HTR-8/SVneo (cell line): ENCODE results near the gene GPR132.

Source experiments
- DNase-seq: peaks from one replicate; pipeline ENCODE4 v3.0.0; 2011; ENCODE audit warnings: low spot score, mixed read lengths; ENCODE audit not compliant: insufficient read length
- FAIRE-seq: peaks from 2 replicates; lab custom pipeline; 2011; peaks lifted over from hg19 to GRCh38; lab: Jason Lieb, UNC

GPR132 gene

DNA sequence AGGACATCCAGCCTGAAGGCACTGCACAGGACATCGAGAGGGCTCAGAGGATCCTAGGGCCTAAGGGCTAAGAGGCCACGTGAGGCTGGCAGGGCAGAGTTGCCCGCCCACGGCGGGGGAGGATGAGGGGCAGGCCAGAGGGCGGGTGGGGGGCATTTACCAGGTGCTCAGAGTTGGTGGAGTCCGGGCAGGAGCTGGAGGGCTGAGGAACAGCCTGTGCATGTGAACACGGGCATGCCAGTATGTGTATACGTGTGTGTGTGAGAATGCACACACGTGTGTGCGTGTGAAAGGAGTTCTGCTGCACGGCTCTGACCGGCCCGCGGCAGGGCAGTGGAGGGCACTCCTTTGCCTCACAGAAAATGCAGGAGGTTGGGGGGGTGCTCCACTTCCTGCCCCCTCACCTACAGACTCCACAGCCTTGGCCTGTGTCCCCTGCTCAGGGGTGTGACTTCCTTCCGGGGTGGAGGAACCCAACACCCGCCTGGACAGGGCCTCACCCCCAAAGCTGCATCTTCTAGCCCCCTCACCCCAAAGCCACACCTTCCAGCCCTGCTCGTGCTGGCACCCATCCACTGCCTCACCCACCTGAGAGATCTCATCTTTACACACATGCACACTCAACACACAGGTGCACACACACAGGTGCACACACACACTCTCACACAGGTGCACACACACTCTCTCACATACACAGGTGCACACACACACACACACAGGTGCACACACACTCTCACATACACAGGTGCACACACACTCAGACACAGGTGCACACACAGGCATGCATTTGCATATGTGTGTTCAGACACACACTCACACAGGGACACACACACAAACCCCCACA is 11.8 kb upstream of the GPR132 start:
- DNase-seq (no peak), FAIRE-seq (peak; percentile 91)

DNA sequence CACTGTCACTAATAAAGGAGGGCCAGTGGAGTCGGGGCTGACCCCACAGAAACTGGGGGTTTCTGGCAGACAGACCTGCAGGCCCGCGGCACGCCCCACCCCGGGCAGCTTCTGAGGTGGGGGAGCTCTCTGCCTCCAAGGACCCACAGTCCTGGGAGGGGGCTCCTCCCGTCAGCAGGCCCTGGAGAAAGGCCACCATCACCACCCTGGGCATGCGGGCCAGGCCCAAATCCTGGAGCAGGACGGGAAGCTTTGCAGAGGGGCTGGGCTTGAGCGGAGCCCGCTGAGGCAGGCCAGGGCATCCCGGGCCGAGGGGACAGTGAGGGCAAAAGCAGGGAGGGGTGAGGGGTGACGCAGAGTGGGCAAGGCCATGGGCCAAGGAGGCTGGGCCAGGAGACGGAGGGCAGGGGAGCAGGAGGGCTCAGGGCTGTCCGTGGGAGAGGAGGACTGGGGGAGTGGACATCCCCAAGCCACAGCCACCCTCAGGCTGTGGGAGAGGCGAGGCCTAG is 11.1 kb upstream of the GPR132 start:
- DNase-seq, result no peak
- no peak for FAIRE-seq

DNA sequence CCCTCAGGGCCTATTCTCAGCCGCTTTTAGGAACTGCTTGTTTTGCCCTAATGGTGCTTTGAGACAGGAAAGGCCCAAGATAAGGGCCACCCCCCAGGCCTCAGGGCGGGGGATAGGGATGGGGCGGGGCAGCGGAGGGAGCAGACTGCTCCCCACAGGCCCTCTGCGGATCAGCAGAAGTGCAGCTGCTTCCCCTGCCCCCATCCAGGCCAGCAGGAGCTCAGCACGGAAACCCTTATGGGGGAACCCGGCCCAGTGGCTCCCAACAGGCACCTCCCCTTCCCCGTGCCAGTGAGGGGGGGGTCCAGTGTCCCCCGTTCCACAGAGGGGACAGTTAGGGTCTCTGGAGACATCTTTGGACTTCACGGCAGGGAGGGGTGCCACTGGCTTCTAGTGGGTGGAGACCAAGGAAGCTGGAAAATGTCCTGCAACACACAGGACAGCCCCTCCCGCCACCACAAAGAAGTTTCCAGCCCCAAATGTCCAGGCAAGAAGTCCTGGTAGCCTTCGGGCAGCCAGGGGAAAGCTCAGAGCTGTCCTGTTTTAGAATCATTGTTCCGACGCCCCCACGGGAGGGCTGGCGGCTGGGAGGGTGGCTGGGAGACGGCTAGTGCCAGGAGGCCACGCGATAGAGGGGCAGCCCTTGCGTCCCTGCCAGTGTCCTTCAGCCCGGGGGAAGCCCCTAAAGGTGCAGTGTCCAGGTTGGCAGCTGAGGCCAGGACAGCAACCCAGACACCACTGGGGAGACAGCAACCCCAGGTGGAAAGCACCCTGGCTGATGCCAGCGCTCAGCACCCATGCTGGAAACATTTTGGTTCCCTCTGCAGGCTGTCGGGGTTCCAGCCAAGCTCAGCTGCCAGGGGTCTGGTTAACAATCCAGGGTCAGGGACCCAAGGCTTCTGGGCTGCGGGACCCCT is 10.4 kb upstream of the GPR132 start:
- DNase-seq (no peak), FAIRE-seq (no peak)

DNA sequence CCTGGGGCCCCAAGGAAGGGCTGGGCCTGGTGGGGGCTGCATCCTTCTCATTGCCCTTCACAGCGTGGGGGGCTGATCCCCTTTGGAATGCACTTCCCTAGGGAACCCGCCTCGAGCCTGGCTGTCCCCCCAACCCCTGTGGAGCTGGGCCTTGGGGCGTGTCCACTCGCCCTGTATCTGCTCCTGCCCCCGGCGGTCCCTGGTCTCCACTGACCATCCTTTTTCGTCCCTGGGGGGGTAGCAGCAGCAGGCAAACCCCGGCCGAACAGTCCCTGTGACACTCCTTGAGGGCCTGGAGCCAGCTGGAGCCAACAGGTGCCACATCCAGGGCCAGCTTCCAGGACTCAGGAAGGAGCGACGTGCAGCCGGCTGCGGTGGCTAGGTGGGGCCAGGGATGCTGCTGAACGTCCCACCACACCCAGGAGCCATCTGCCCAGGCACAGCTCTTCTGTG is 9.4 kb upstream of the GPR132 start:
- FAIRE-seq, result no peak
- DNase-seq, result no peak

DNA sequence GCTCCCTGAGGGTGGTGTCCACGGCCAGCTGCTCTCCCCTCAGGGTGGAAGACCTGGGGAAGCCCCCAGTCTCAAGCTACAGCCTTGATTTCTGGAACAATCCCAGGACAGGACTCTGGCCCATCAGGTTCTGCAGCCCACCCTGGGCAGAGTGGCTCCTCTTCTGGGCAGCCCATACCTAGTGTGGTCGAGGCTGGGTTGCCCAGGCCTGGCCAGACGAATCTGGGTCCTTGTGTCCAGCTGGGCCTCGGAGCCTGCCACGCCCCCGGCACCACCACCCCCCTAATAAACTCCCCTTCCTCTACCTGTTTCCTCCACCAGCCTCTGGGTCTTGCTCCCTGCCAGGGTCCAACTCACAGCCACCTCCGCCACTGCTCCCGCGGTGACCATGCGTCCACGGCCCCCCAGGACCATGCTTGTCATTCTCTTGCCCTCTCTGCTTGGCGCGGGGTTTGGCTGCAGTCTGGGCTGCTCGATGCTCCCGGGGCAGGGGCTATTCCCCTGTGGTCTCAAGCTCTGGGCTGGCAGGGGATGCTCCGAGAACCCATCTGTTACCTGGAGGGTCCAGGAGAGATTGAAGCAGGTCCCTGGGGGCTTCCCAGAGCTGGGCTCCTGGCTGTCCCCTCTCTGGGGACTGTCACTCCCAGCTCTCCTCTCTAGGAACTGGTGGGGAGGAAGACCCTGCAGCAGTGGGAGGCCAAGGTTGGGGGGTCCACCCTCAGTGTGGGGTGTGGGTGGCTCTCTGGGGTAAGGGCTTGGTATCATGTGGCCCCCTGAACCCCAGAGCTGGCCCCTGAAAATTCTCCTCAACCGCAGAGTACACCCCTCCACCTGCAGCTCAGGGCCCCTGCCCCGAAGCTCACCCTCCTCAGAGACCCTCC is 8.7 kb upstream of the GPR132 start:
- DNase-seq (no peak), FAIRE-seq (no peak)

DNA sequence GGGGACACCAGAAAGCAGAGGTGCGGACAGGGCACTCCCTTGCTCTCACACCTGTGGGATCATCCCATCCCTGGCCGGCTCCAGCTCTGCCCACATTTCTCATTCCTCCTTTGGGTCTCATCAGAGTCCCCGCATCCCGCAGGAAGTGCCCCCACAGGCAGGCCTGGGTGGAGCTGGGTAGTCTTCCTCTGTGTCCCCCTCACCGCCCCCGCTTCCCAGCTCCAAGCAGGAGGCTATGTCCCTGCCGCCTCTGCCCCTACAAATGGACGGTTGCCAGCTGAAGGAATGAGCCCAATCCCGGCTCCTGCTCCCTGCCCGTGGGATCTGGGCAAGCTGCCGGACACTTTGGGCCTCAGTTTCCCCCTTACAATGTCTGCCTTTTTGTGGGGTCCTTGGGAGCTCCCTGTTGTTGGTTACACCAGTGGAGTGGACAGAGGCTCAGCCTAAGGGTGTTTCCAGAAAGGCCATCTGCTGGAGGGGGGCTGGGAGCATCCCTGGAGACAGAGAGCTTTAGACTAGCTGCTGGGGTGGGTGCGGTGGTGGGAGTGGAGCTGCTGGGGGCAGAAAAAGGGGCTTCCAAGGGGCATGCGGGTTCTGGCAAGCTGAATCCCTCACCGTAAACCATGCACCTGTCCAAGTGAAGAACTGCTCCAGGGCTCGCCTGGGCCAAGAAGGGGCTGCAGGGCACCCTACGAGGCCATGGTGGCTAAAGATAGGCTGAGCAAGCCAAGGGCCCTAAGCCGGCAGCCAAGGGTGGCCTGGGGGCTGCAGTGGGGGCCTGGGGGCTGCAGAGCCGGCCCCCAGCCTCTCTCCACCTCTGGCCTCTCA is 7.9 kb upstream of the GPR132 start:
- FAIRE-seq (no peak), DNase-seq (no peak)

DNA sequence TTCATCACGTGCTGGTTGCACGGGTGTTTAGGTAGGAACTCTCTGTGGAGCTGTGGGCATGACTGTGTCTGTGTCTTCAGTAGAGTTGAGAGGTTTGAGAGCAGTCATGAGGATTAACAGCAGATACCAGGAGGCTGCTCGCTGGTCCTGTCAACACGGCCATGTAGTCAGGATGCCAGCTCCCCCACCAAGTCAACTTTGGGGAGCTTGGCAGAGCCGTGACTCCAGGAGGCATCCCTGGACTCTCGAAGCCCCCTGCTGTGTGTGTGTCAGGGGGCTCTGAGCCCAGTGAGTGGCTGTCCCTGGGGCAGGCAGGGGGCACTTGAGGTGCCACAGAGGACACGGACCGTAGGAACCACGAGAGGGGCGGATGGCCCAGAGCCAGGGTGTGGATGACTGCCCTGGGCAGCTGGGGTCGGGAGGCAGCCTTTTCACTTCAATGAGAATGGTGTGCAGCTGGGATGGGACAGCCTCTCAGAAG is 7.2 kb upstream of the GPR132 start:
- no peak for DNase-seq
- no peak for FAIRE-seq

DNA sequence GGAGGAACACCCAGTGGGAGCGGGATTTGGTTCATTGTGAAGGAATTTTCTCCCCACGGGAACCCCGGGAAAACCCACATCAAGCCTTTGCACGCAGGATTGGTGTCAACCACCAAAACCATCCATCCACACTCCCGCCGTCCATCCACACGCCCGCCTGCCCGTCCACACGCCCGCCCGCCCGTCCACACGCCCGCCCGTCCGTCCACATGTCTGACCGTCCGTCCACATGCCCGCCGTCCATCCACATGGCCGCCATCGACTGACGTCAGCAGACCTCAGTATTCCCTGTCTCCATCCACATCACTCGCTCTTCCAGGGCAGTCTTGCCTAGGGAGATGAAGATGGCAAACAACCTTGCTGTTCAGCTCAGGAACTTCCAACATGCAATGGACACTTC is 6.7 kb upstream of the GPR132 start:
- no peak for DNase-seq
- peak; percentile 9 for FAIRE-seq

DNA sequence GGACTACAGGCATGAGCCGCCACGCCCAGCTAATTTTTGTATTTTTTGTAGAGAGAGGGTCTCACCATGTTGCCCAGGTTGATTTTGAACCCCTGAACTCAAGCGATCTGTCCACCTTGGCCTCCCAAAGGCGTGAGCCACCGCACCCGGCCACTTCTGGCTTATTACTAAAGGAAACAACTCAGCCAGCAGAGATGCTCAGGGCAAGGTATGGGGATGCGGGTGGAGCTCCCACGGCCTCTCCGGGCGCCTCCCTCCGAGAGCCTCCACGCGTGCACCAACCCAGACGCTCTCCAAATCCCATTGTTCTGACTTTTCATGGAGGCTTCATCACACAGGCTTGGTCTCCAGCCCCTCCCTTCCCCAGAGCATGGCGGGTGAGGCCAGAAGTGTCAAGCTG is 6.1 kb upstream of the GPR132 start:
- DNase-seq, result no peak
- FAIRE-seq, result no peak

DNA sequence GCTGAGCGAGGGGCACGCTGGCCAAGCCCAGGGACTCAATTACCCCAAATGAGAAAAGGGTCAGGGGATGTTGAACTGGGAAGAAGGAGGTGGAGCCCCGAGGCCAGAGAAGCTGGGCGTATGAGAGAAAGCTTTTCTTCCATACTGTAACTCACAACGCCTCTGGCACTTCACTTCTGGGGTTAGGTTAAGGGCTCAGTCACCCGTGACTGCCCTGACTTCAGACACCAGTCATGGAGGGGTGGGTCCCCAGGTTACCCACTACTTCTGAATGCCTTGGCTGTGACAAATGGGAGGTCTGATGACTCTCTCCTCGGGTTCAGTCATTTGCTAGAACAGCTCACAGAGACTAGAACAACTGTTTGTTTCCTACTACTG is 5.5 kb upstream of the GPR132 start:
- FAIRE-seq (no peak), DNase-seq (no peak)

DNA sequence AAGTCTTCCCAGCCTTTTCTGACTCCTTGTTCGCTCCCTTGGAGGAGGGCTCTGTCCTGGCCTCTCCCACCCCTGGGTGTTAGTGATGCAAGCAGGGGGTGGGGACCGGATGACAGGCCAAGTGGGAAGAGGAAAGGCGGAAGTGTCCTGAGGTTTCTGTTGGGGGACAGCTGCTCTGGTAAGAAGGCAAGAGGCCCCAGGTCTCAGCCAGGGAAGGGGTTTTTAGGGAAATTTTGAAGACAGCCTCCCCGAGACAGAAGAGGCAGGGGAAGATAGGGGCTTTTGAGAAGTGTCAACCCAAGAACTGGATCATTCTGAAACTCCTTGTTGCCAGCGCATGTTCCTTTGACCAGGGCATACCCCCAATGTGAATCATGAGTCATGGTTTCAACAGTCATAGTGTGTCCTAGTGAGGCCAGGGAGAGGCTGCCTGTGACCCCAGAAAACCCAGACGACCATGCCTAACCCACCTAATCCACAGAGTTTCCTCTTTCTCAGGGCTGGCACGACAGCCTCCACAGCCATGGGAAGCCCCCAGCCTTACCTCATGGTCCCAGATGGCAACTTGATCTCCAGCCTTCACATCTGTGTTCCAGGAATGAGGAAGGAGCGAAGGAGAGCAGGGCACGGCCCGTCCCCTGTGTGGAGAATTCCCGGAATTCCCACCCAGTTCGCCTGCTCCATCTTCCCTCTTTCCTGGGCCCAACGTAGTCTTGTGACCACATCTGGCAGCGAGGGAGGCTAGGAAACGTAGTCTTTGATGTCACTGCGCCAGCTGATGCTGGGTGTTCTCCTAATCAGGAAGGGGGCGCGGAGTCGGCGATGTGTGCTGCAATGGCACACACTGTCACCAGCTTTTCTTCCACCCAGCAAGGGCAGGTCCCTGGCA is 4.9 kb upstream of the GPR132 start:
- DNase-seq (no peak), FAIRE-seq (no peak)

DNA sequence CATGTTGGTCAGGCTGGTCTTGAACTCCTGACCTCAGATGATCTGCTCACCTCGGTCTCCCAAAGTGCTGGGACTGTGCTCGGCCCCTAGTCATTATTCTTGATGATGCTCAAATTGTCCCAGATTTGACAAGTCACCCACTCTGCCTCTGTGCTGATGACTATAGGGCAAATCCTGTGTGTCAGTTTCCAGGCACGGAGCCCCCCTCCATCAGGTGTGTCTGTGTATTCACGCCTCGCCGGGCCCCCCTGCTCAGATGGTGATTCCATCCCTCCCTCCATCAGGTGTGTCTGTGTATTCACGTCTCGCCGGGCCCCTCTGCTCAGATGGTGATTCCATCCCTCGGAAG is 4.3 kb upstream of the GPR132 start:
- no peak for DNase-seq
- no peak for FAIRE-seq

DNA sequence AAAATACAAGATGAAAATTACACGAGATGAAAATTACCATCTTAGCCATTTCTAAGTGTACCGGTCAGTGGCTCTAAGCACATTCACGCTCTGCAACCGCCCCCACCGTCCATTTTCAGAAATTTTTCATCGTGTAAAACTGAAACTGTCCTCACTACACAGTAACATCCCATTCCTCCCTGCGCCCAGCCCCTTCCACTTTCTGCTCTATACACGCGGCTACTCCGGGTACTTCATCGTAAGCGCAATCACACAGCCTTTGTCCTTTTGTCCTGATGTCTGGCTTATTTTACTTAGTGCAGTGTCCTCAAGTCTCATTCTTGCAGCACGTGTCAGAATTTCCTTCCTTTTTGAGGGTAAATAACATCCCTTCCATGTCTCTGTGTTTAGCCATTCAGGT is 3.6 kb upstream of the GPR132 start:
- DNase-seq (no peak), FAIRE-seq (no peak)

DNA sequence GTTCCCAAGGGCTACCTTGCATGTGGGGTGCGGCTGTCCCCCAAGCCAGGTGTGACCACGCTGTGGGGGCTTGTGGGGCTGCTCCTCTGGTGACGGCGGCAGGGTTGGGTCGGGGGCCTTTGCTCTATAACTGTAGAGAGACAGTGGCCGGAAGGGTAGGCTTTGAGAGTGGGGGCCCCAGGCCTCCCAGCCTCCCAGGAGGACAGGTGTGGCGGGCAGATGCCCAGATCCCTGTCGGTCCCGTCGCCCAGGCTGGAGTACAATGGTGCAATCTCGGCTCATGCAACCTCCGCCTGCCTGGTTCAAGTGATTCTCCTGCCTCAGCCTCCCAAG is 2.7 kb upstream of the GPR132 start:
- FAIRE-seq (no peak), DNase-seq (no peak)

DNA sequence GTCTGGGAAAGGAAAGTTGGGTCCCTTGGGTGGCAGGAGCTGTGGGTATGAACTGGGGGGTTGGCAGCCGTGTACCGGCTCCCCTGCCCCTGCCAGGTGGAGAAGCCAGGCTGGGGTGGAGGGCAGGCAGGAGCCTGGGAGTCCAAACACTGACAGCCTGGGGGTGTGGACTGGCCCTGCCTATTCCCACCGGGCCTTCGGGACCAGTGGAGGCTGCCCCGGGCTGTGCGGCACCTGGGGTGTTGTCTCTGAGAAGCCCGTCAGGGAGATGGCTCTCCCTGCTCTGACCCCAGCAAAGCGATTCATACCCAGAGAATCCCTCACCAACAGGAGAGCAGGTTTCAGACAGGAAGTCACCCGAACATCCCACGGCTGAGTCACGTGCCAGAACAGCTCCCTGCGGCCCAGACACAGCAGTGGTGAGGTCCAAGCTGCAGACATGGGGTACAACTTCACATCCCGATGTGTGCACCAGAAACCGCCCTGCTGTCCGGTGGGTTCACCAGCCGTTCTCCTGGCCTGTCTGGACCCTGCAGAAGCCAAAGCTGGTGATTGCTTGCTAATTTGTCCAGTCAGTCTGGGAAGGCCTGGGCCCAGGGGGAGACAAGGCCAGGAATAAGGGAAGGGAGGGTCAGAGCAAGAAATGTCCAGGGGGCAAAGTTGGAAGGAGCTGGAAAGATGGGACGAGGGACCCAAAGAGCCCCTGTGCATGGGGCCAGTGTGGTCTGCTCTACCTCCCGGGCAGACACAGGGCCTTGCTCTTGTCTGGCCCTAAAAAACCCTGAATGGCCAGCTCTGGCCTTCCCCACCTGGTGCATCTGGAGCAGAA is 2.1 kb upstream of the GPR132 start:
- peak; percentile 56 for DNase-seq
- peak; percentile 51 for FAIRE-seq

DNA sequence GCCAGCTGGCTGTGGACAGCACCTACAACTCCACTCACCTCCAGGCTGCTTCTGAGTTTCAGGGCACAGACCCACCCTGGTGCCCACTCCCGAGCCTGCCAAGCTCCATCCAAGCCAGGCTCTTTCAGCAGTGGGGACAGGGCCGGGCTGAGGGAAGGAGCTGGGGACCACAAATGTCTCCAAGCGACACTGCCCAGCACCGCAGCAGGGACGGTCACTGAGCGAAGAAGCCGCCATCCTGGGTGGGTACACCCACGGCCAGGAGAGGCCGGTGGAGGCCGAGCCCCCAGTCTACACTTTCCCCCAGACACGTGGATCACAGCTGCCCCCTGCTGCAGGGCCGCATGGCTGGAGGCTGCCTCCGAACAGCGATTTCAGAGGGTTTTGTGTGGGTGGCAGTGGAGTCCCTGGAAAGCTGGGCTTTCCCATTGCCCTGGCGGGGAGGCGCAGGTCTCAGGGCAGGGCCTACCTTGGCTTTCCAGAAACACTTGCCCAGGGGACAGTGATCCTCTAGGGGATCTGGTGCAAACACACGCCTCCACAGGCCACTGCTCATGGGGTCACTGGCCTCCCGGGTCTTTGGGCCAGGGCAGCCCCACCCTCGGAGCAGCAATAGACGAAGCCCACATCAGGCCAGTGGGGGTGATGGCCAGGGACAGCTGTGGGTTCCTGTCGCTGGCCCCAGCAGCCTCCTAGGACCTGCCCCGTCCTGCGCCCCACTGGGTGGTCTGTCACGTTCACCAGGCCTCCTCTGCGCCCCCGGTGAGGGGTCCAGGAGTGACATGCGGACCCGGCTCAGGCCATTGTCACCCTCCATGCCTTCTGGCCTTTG is 1.2 kb upstream of the GPR132 start:
- peak; percentile 4 for FAIRE-seq
- DNase-seq, result no peak

DNA sequence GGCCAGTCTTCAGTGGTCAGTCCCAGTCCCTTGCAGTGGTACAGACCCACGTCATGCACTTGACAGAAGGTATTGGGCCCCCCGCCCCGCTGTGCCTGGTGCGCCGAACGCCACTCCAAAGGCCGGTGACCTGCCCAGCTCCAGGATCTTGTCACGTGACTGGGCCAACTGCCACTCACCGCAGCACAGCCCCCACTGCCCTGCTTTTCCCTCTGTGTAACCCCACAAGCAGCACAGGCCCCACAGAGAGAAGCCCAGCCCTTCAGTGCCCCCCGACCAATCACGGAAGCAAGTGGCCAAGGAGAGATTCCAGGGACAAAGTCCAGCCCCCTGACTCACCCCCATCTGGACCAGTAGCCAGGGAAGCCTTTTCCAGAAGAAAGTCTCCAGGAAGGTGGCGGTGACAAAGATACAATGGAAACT is 498 bp downstream of the GPR132 start:
- FAIRE-seq, result no peak
- DNase-seq, result peak; percentile 52
